GM12801 (cell line): ENCODE results near the gene AOC2.

Experiments
- CTCF ChIP-seq: IDR thresholded peaks from one replicate; pipeline ENCODE4 v1.5.1; 2011; ENCODE audit warnings: control low read depth; ENCODE audit not compliant: insufficient read length; ENCODE audit errors: extremely low read depth

The AOC2 gene

GRCh38 chr17:42832934-42833766 lies 11.2 kb upstream of the AOC2 start, which contains the start of gene PSME3:
Gene PSME3 (plus strand): TSS chr17:42833397. CDS start chr17:42833632, 235 bp downstream.
- no peak for TF ChIP-seq CTCF

GRCh38 chr17:42833767-42834422 lies 10.5 kb upstream of the AOC2 start:
- no peak for TF ChIP-seq CTCF

GRCh38 chr17:42835732-42836131 lies 8.6 kb upstream of the AOC2 start:
- TF ChIP-seq CTCF, result no peak

GRCh38 chr17:42841975-42842685 lies 2.2 kb upstream of the AOC2 start:
- TF ChIP-seq CTCF, result no peak

GRCh38 chr17:42843358-42843934 lies 934 bp upstream of the AOC2 start:
- TF ChIP-seq CTCF, result no peak

- no peak for TF ChIP-seq CTCF
Observed at GRCh38 chr17:42844761-42845555, 578 bp downstream of the AOC2 start.

GRCh38 chr17:42845556-42845917 lies 1.2 kb downstream of the AOC2 start:
- no peak for TF ChIP-seq CTCF
